ENCODE results near the gene OR13C3.

- no peak for TF ChIP-seq ZFP3 (CRISPR knock-in tag; IDR thresholded peaks at IDR 0.05)
- TF ChIP-seq OSR1 (CRISPR knock-in tag; IDR thresholded peaks at IDR 0.05): no peak
- TF ChIP-seq CSRNP3 (CRISPR knock-in tag; IDR thresholded peaks at IDR 0.05): no peak
- TF ChIP-seq ZNF8 (CRISPR knock-in tag; IDR thresholded peaks at IDR 0.05): no peak
- no peak for TF ChIP-seq CREB5 (CRISPR knock-in tag; IDR thresholded peaks at IDR 0.05; ENCODE audit: low read depth)
Observed at GRCh38 chr9:104564358-104564757, 27.7 kb upstream of the OR13C3 start.

Data from SK-N-SH treated with all-trans-retinoic acid at 6 μM for 48 hours (cell line).